SK-N-SH treated with all-trans-retinoic acid at 6 μM for 48 hours (cell line): ENCODE results near the gene AMPD1.

ENCODE experiments used
- ARNTL ChIP-seq: fragments of 450-650 bp; formaldehyde crosslinking; IDR thresholded peaks from 2 replicates; pipeline ENCODE4 v1.5.0; 2020; ENCODE audit warnings: low read depth, mild to moderate bottlenecking, moderate library complexity, borderline replicate concordance
- BACH2 ChIP-seq: fragments of 250-450 bp; sonication (Bioruptor Pico); IDR thresholded peaks from 2 replicates; pipeline ENCODE4 v1.9.0; 2021; ENCODE audit warnings: mild to moderate bottlenecking, borderline replicate concordance
- ESRRG ChIP-seq: fragments of 250-450 bp; sonication (Bioruptor Pico); IDR thresholded peaks from 2 replicates; pipeline ENCODE4 v1.6.1; 2021; ENCODE audit warnings: mild to moderate bottlenecking
- ISL1 ChIP-seq: fragments of 250-450 bp; sonication (Bioruptor Pico); IDR thresholded peaks from 2 replicates; pipeline ENCODE4 v2.1.2; 2022; ENCODE audit warnings: mild to moderate bottlenecking, moderate library complexity
- PATZ1 ChIP-seq: fragments of 250-450 bp; sonication (Bioruptor Pico); IDR thresholded peaks from 2 replicates; pipeline ENCODE4 v1.8.0; 2020; ENCODE audit warnings: mild to moderate bottlenecking, moderate library complexity, borderline replicate concordance
- RARB ChIP-seq: fragments of 250-450 bp; sonication (Bioruptor Pico); IDR thresholded peaks from 2 replicates; pipeline ENCODE4 v1.8.0; 2021; ENCODE audit warnings: mild to moderate bottlenecking, moderate library complexity
- TOX ChIP-seq: fragments of 250-450 bp; sonication (Bioruptor Pico); IDR thresholded peaks from 2 replicates; pipeline ENCODE4 v1.8.0; 2021; ENCODE audit warnings: mild to moderate bottlenecking, moderate library complexity, borderline replicate concordance
- ZFP3 ChIP-seq: fragments of 250-450 bp; sonication (Bioruptor Pico); IDR thresholded peaks from 2 replicates; pipeline ENCODE4 v1.5.0; 2020; ENCODE audit warnings: mild to moderate bottlenecking, moderate library complexity
- ZFP30 ChIP-seq: fragments of 450-650 bp; formaldehyde crosslinking; IDR thresholded peaks from 2 replicates; pipeline ENCODE4 v1.5.0; 2022; ENCODE audit warnings: mild to moderate bottlenecking, moderate library complexity
- ZNF565 ChIP-seq: fragments of 450-650 bp; formaldehyde crosslinking; conservative IDR thresholded peaks from 2 replicates; pipeline ENCODE4 v1.5.0; 2020; ENCODE audit warnings: low read depth, mild to moderate bottlenecking, moderate library complexity

DNA sequence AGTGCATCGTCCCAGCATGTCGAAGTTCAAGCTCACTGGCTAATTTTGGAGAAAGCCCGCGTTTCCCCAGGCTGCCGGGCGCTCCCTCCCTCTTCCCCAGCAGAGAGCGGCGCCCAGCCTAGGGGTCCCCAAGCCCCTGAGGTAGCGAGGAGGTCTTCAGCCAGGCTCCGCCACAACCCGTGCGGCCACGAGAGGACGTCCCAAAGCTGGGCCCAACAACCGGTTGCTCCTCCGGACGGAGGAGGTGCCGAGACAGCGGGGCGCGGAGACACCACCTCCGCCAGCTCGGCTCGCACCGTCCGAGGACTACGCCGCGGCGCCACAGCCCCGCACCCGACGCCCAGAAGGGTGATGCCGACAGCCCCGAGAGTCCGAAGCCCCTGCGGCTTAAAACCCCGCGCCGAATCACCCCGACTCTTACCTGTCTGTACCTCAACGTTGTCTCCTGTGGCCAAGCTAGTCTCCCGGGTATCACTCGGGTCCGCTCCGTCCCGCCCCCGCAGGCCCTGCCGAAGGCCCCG is 25.7 kb downstream of the AMPD1 start, which contains the start of gene DENND2C:
- TF ChIP-seq RARB (CRISPR knock-in tag) = no peak
- TF ChIP-seq ZNF565 (CRISPR knock-in tag) = no peak
- TF ChIP-seq ARNTL (CRISPR knock-in tag) = no peak
- TF ChIP-seq PATZ1 (CRISPR knock-in tag) = no peak
- no peak for TF ChIP-seq ZFP3
- no peak for TF ChIP-seq BACH2
- no peak for TF ChIP-seq ISL1 (CRISPR knock-in tag)
- no peak for TF ChIP-seq TOX
- no peak for TF ChIP-seq ZFP30 (CRISPR knock-in tag)
- TF ChIP-seq ESRRG = no peak
